ENCODE results near the gene P2RY11.
A peak's percentile ranks its signal among the peaks of the same experiment; 100 is the strongest.

P2RY11 gene

GRCh38 chr19:10141973-10142372 is 30.5 kb downstream of the P2RY11 start:
- no peak for DNase-seq

- peak; percentile 38 for DNase-seq
Measured at GRCh38 chr19:10142701-10143375, 31.3 kb downstream of the P2RY11 start.

GRCh38 chr19:10143681-10144080 is 32.2 kb downstream of the P2RY11 start:
- no peak for DNase-seq

- DNase-seq = no peak
Measured at GRCh38 chr19:10144361-10144760, 32.9 kb downstream of the P2RY11 start.

GRCh38 chr19:10145031-10145430 is 33.5 kb downstream of the P2RY11 start:
- DNase-seq = no peak

- DNase-seq = no peak
Measured at GRCh38 chr19:10146142-10146541, 34.6 kb downstream of the P2RY11 start.

GRCh38 chr19:10149427-10149826 is 37.9 kb downstream of the P2RY11 start:
- DNase-seq = no peak

- DNase-seq = no peak
Measured at GRCh38 chr19:10151521-10151920, 40.0 kb downstream of the P2RY11 start.

GRCh38 chr19:10152100-10152499 is 40.6 kb downstream of the P2RY11 start:
- DNase-seq = no peak

GRCh38 chr19:10155839-10156238 is 44.3 kb downstream of the P2RY11 start:
- no peak for DNase-seq

GRCh38 chr19:10158071-10158470 is 46.6 kb downstream of the P2RY11 start:
- DNase-seq = no peak

- DNase-seq = no peak
Measured at GRCh38 chr19:10158485-10158884, 47.0 kb downstream of the P2RY11 start.

- no peak for DNase-seq
Measured at GRCh38 chr19:10159610-10160009, 48.1 kb downstream of the P2RY11 start.

- no peak for DNase-seq
Measured at GRCh38 chr19:10163536-10163935, 52.0 kb downstream of the P2RY11 start.

Measured in effector CD4-positive, alpha-beta T cell (primary cell).